NCI-H1417 treated with DMSO at 0.1 percent for 48 hours (cell line): ENCODE measurements around the gene GHRL.

Source experiments
- DNase-seq: peaks from one replicate; lab custom pipeline; 2025; lab: John Stamatoyannopoulos, UW

The GHRL gene

GRCh38 chr3:10292505-10293419 is at the start of gene GHRL:
TSS of gene GHRL (minus strand) at chr3:10292947. CDS start at chr3:10290180, 2,767 bp downstream.
- no peak for DNase-seq

- DNase-seq, result no peak
Observed at GRCh38 chr3:10341901-10342398, 49.2 kb upstream of the GHRL start.

GRCh38 chr3:10340476-10340875 is 47.7 kb upstream of the GHRL start:
- DNase-seq, result no peak

GRCh38 chr3:10340046-10340445 is 47.3 kb upstream of the GHRL start:
- DNase-seq, result no peak

GRCh38 chr3:10339376-10339955 is 46.7 kb upstream of the GHRL start:
- no peak for DNase-seq

- no peak for DNase-seq
Observed at GRCh38 chr3:10338591-10339353, 46.0 kb upstream of the GHRL start.

GRCh38 chr3:10338164-10338470 is 45.4 kb upstream of the GHRL start:
- no peak for DNase-seq

- no peak for DNase-seq
Observed at GRCh38 chr3:10337323-10338163, 44.8 kb upstream of the GHRL start.

- no peak for DNase-seq
Observed at GRCh38 chr3:10336761-10337160, 44.0 kb upstream of the GHRL start.

GRCh38 chr3:10335871-10336622 is 43.3 kb upstream of the GHRL start:
- DNase-seq, result no peak

- no peak for DNase-seq
Observed at GRCh38 chr3:10335190-10335738, 42.5 kb upstream of the GHRL start.

GRCh38 chr3:10334459-10334858 is 41.7 kb upstream of the GHRL start:
- DNase-seq, result no peak

- no peak for DNase-seq
Observed at GRCh38 chr3:10334042-10334441, 41.3 kb upstream of the GHRL start.

- DNase-seq, result no peak
Observed at GRCh38 chr3:10333349-10333650, 40.6 kb upstream of the GHRL start.

- DNase-seq, result no peak
Observed at GRCh38 chr3:10332481-10333348, 40.0 kb upstream of the GHRL start.

GRCh38 chr3:10331320-10331719 is 38.6 kb upstream of the GHRL start:
- DNase-seq, result no peak

- no peak for DNase-seq
Observed at GRCh38 chr3:10330319-10330718, 37.6 kb upstream of the GHRL start.

GRCh38 chr3:10329495-10330015 is 36.8 kb upstream of the GHRL start:
- DNase-seq, result no peak

- DNase-seq, result no peak
Observed at GRCh38 chr3:10328460-10329071, 35.8 kb upstream of the GHRL start.
